ENCODE data around the gene ILRUN. TPM values are rescaled to one million over a fixed set of nuclear protein-coding genes. Genes with fewer than 3 reads are reported as not detected.
A peak's percentile ranks its signal among the peaks of the same experiment; 100 is the strongest.
"Not testable (repeated sequence)": the region's sequence is repeated elsewhere in the genome, so short reads cannot be mapped to it uniquely, and the experiment has no call there.

The ILRUN gene
- total RNA-seq, 1 donor from 2014 or later: 55.6 TPM

GRCh38 chr6:34661357-34661756 is 35.2 kb downstream of the ILRUN start:
- Mint-ChIP-seq H3K27me3 (ENCODE audit: low read depth) (no peaks in the 10 kb centered on the region), H3K9me3 (no peaks in the 10 kb centered on the region), H3K27ac (peak overlapping the region; percentile 43), H3K4me1 (peaks cover 56% of the 10 kb centered on the region), H3K4me3 (no peak overlapping the region), H3K36me3 (no peaks in the 10 kb centered on the region)
- no peak for TF ChIP-seq CTCF (IDR thresholded peaks at IDR 0.05; ENCODE audit: unreplicated experiment)
- no peak for DNase-seq (ENCODE audit: low spot score in 2 of 2, unreplicated experiment in 2 of 2)

- no peak for TF ChIP-seq CTCF (IDR thresholded peaks at IDR 0.05; ENCODE audit: unreplicated experiment)
- H3K9me3 Mint-ChIP-seq: no peaks in the 10 kb centered on the region
- H3K4me1 Mint-ChIP-seq: peaks cover 43% of the 10 kb centered on the region
- peaks cover 4% of the 10 kb centered on the region for H3K36me3 Mint-ChIP-seq
- H3K27ac Mint-ChIP-seq: peak overlapping the region; percentile 81
- no peak overlapping the region for H3K4me3 Mint-ChIP-seq
- no peaks in the 10 kb centered on the region for H3K27me3 Mint-ChIP-seq (ENCODE audit: low read depth)
- DNase-seq (ENCODE audit: low spot score in 2 of 2, unreplicated experiment in 2 of 2): no peak
Observed at GRCh38 chr6:34658605-34659265, 37.8 kb downstream of the ILRUN start.

GRCh38 chr6:34657979-34658480 is 38.5 kb downstream of the ILRUN start:
- not testable (repeated sequence) for H3K4me3 Mint-ChIP-seq; H3K27me3 Mint-ChIP-seq (ENCODE audit: low read depth); H3K9me3 Mint-ChIP-seq; DNase-seq (ENCODE audit: low spot score in 2 of 2, unreplicated experiment in 2 of 2); H3K36me3 Mint-ChIP-seq
- H3K27ac Mint-ChIP-seq: peak overlapping the region; percentile 94
- peaks cover 40% of the 10 kb centered on the region for H3K4me1 Mint-ChIP-seq

- Mint-ChIP-seq H3K27me3 (ENCODE audit: low read depth) (no peaks in the 10 kb centered on the region), H3K9me3 (no peaks in the 10 kb centered on the region), H3K4me1 (peaks cover 43% of the 10 kb centered on the region), H3K36me3 (peaks cover 4% of the 10 kb centered on the region), H3K4me3 (peak overlapping the region; percentile 42), H3K27ac (peak overlapping the region; percentile 94)
- DNase-seq (ENCODE audit: low spot score in 2 of 2, unreplicated experiment in 2 of 2): no peak
- TF ChIP-seq CTCF (IDR thresholded peaks at IDR 0.05; ENCODE audit: unreplicated experiment): no peak
Observed at GRCh38 chr6:34657307-34657978, 39.1 kb downstream of the ILRUN start.

- Mint-ChIP-seq H3K27me3 (ENCODE audit: low read depth) (no peaks in the 10 kb centered on the region), H3K27ac (peak overlapping the region; percentile 94), H3K4me1 (peaks cover 44% of the 10 kb centered on the region), H3K36me3 (peaks cover 4% of the 10 kb centered on the region), H3K9me3 (no peaks in the 10 kb centered on the region), H3K4me3 (peak overlapping the region; percentile 42)
- DNase-seq (ENCODE audit: low spot score in 2 of 2, unreplicated experiment in 2 of 2): no peak
- TF ChIP-seq CTCF (IDR thresholded peaks at IDR 0.05; ENCODE audit: unreplicated experiment): no peak
Observed at GRCh38 chr6:34657037-34657306, 39.6 kb downstream of the ILRUN start.

GRCh38 chr6:34656378-34657036 is 40.1 kb downstream of the ILRUN start:
- Mint-ChIP-seq H3K4me1 (peaks cover 43% of the 10 kb centered on the region), H3K27me3 (ENCODE audit: low read depth) (no peaks in the 10 kb centered on the region), H3K9me3 (no peaks in the 10 kb centered on the region), H3K27ac (peak overlapping the region; percentile 94), H3K36me3 (peaks cover 4% of the 10 kb centered on the region), H3K4me3 (peak overlapping the region; percentile 42)
- no peak for TF ChIP-seq CTCF (IDR thresholded peaks at IDR 0.05; ENCODE audit: unreplicated experiment)
- DNase-seq (ENCODE audit: low spot score in 2 of 2, unreplicated experiment in 2 of 2): no peak

- H3K36me3 Mint-ChIP-seq; DNase-seq (ENCODE audit: low spot score in 2 of 2, unreplicated experiment in 2 of 2); H3K4me3 Mint-ChIP-seq; H3K9me3 Mint-ChIP-seq; H3K27me3 Mint-ChIP-seq (ENCODE audit: low read depth): not testable (repeated sequence)
- peaks cover 39% of the 10 kb centered on the region for H3K4me1 Mint-ChIP-seq
- H3K27ac Mint-ChIP-seq: peak overlapping the region; percentile 94
Observed at GRCh38 chr6:34655876-34656377, 40.6 kb downstream of the ILRUN start.
